ENCODE measurements around the gene GRM8.
A peak's percentile ranks its signal among the peaks of the same experiment; 100 is the strongest.

The GRM8 gene

GRCh38 chr7:126495001-126495400 lies 757.7 kb downstream of the GRM8 start:
- DNase-seq: peak; percentile 87

- DNase-seq: no peak
Measured at GRCh38 chr7:126493801-126494200, 758.9 kb downstream of the GRM8 start.

- no peak for DNase-seq
Measured at GRCh38 chr7:126489874-126490273, 762.9 kb downstream of the GRM8 start.

GRCh38 chr7:126487728-126488442 lies 764.9 kb downstream of the GRM8 start:
- DNase-seq: no peak

- no peak for DNase-seq
Measured at GRCh38 chr7:126486806-126487205, 765.9 kb downstream of the GRM8 start.

- DNase-seq: no peak
Measured at GRCh38 chr7:126485791-126486190, 767.0 kb downstream of the GRM8 start.

GRCh38 chr7:126483972-126484371 lies 768.8 kb downstream of the GRM8 start:
- DNase-seq: peak; percentile 85

GRCh38 chr7:126472825-126473224 lies 779.9 kb downstream of the GRM8 start:
- DNase-seq: no peak

- DNase-seq: no peak
Measured at GRCh38 chr7:126462405-126462804, 790.3 kb downstream of the GRM8 start.

GRCh38 chr7:126460664-126461063 lies 792.1 kb downstream of the GRM8 start:
- DNase-seq: no peak

- no peak for DNase-seq
Measured at GRCh38 chr7:126453104-126453503, 799.6 kb downstream of the GRM8 start.

GRCh38 chr7:126450269-126450671 lies 802.5 kb downstream of the GRM8 start:
- DNase-seq: no peak

GRCh38 chr7:126449611-126450268 lies 803.0 kb downstream of the GRM8 start:
- no peak for DNase-seq

- no peak for DNase-seq
Measured at GRCh38 chr7:126447984-126448383, 804.8 kb downstream of the GRM8 start.

GRCh38 chr7:126445991-126446390 lies 806.8 kb downstream of the GRM8 start:
- no peak for DNase-seq

- DNase-seq: no peak
Measured at GRCh38 chr7:126443951-126444350, 808.8 kb downstream of the GRM8 start.

- no peak for DNase-seq
Measured at GRCh38 chr7:126442908-126443307, 809.8 kb downstream of the GRM8 start.

- DNase-seq: no peak
Measured at GRCh38 chr7:126441745-126442144, 811.0 kb downstream of the GRM8 start.

GRCh38 chr7:126440542-126440941 lies 812.2 kb downstream of the GRM8 start:
- no peak for DNase-seq

GRCh38 chr7:126436213-126436868 lies 816.4 kb downstream of the GRM8 start:
- no peak for DNase-seq

GRCh38 chr7:126426652-126427051 lies 826.1 kb downstream of the GRM8 start:
- no peak for DNase-seq

GRCh38 chr7:126424985-126425384 lies 827.8 kb downstream of the GRM8 start:
- DNase-seq: no peak

- no peak for DNase-seq
Measured at GRCh38 chr7:126419047-126419446, 833.7 kb downstream of the GRM8 start.

GRCh38 chr7:126411821-126412383 lies 840.8 kb downstream of the GRM8 start:
- DNase-seq: no peak

All from DMS79 (cell line).